ENCODE measurements around the gene FAM90A1. TPM values are rescaled to one million over a fixed set of nuclear protein-coding genes. Genes with fewer than 3 reads are reported as not detected.
"Not testable (repeated sequence)": the region's sequence is repeated elsewhere in the genome, so short reads cannot be mapped to it uniquely, and the experiment has no call there.

Gene FAM90A1
- polyA plus RNA-seq, 1 donor, result 0.91 TPM

- DNase-seq; H3K4me3 ChIP-seq (ENCODE audit: low read length): not testable (repeated sequence)
Observed at GRCh38 chr12:8233935-8234495, 6.6 kb upstream of the FAM90A1 start.

DNA sequence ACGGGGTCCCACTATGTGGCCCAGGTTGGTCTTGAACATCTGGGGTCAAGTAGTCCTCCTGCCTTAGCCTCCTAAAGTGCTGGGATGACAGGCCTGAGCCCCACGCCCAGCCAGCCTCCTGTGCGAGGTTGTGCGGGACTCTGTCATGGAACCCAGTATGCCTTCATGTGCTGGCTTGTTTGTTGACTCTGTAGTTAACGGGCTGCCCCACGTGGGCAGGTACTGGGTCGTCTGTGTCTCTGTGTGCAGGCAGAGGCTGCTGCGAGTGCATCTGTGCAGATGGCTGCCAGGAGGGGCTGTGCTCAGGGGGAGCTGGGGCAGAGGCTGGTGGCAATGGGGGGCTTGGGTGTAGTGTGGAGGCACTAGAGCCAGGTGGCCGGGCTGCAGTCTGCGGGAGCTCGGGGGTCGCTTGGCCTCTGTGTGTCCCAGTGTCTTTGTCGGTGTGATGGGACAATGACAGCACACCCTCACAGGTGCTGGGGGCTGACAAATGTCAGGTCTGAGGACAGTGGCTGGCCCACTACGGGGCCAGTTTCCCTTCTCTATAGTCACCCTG lies 6.0 kb upstream of the FAM90A1 start:
- H3K36me3 ChIP-seq (ENCODE audit: control insufficient read depth, insufficient read depth, low read length); H3K27ac ChIP-seq (ENCODE audit: low read length); H3K4me3 ChIP-seq (ENCODE audit: low read length); H3K27me3 ChIP-seq (ENCODE audit: control insufficient read depth, insufficient read depth, low read length); H3K4me1 ChIP-seq (ENCODE audit: control insufficient read depth, insufficient read depth, low read length); DNase-seq; H3K9me3 ChIP-seq (ENCODE audit: control insufficient read depth, low read depth, low read length): not testable (repeated sequence)
- WGBS (ENCODE audit: insufficient coverage, low lambda C conversion rate), result no CpG with 5 or more reads among the region's 14 CpGs

More at GRCh38 chr12:8233935-8234495, 6.6 kb upstream of the FAM90A1 start:
- H3K27me3 ChIP-seq (ENCODE audit: control insufficient read depth, insufficient read depth, low read length); H3K4me1 ChIP-seq (ENCODE audit: control insufficient read depth, insufficient read depth, low read length); H3K36me3 ChIP-seq (ENCODE audit: control insufficient read depth, insufficient read depth, low read length); H3K27ac ChIP-seq (ENCODE audit: low read length); H3K9me3 ChIP-seq (ENCODE audit: control insufficient read depth, low read depth, low read length): not testable (repeated sequence)
- no CpG with 5 or more reads among the region's 20 CpGs for WGBS (ENCODE audit: insufficient coverage, low lambda C conversion rate)

DNA sequence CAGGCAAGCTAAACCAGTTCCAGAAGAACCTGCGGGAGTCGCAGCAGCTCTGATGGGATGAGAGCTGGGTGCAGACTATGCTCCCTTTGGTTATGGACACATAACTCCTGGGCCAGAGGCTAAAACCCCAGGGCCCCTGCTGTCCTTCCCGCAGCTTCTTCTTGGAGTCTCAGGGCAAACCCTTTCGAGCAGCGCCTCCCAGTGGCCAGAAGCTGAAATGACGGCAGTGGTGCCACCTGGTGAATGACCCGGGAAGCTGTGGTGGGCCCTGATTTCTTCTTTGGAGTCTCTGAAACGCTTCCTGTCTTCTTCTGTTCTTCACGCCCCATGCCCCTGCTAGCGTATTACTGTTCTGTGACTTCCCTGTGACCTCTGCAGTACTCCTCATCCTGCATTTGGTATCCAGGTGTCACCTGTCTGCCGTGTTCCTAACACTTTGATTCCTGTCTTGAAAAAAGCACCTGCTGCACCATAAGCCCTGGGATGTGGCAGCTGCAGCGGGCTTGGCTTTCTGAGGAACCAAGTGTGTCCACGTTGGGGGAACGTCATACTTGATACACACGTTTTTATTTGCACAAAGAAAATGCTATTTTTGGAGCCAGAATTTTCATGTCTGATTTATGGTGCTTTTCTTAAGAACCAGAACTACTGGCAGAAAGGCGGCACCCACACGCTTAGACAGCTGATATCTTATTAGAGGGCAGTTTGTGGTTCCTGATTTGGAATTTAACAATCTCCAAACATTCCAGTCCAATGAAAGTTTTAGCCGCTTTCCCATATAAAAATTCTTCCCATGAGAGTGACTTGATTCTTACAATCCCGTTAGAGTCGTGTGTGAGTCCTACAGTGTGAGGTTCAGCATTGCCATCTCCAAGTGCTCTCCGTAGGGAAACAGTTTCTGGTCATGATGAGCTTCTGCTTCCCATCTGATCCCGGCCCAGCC lies 4.5 kb upstream of the FAM90A1 start:
- not testable (repeated sequence) for H3K4me3 ChIP-seq (ENCODE audit: low read length); H3K36me3 ChIP-seq (ENCODE audit: control insufficient read depth, insufficient read depth, low read length); H3K27ac ChIP-seq (ENCODE audit: low read length); DNase-seq; H3K4me1 ChIP-seq (ENCODE audit: control insufficient read depth, insufficient read depth, low read length); H3K9me3 ChIP-seq (ENCODE audit: control insufficient read depth, low read depth, low read length); H3K27me3 ChIP-seq (ENCODE audit: control insufficient read depth, insufficient read depth, low read length)
- WGBS (ENCODE audit: insufficient coverage, low lambda C conversion rate), result no CpG with 5 or more reads among the region's 22 CpGs

DNA sequence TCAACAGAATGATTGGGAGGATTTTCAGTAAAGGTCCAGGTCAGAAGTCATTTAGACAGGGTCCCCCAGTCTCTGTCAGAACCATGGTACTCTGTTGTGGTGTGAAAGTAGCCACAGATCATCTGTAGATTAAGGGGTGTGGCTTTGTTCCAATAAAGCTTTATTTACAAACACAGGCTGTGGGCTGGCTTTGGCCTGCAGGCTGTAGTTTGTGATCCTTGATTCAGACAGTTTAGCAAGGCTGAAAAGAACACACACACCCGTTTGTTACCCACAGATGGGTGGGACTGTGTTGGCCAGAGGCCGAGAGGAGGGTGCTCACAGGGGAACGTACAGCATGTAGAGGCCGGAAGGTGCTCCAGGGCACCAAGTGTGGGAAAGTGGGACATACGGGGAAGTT lies 3.6 kb upstream of the FAM90A1 start:
- not testable (repeated sequence) for H3K36me3 ChIP-seq (ENCODE audit: control insufficient read depth, insufficient read depth, low read length); H3K27ac ChIP-seq (ENCODE audit: low read length); H3K4me3 ChIP-seq (ENCODE audit: low read length); DNase-seq; H3K27me3 ChIP-seq (ENCODE audit: control insufficient read depth, insufficient read depth, low read length); H3K9me3 ChIP-seq (ENCODE audit: control insufficient read depth, low read depth, low read length); H3K4me1 ChIP-seq (ENCODE audit: control insufficient read depth, insufficient read depth, low read length)
- no CpG with 5 or more reads among the region's 5 CpGs for WGBS (ENCODE audit: insufficient coverage, low lambda C conversion rate)

DNA sequence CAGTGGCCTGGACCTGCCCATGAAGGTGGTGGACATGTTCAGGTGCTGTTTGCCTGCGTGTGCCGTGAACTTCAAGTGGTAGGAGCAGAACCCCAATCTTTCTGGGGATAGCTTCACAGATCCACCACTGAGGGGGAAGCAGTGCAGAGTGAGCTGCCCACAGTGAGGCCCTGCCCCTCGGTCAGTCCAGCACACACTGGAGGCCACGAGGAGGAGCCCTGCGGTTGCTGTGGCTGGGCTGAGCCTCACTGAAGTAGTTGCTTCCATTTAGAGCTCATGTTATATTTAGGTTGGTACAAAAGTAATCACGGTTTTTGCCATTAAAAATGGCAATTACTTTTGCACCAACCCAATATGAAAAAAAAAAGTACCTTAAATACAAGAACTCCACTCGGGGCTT lies 2.1 kb upstream of the FAM90A1 start:
- H3K9me3 ChIP-seq (ENCODE audit: control insufficient read depth, low read depth, low read length); H3K4me3 ChIP-seq (ENCODE audit: low read length); H3K27me3 ChIP-seq (ENCODE audit: control insufficient read depth, insufficient read depth, low read length); H3K27ac ChIP-seq (ENCODE audit: low read length); DNase-seq; H3K36me3 ChIP-seq (ENCODE audit: control insufficient read depth, insufficient read depth, low read length); H3K4me1 ChIP-seq (ENCODE audit: control insufficient read depth, insufficient read depth, low read length): not testable (repeated sequence)
- WGBS (ENCODE audit: insufficient coverage, low lambda C conversion rate), result no CpG with 5 or more reads among the region's 7 CpGs

- H3K4me1 ChIP-seq (ENCODE audit: control insufficient read depth, insufficient read depth, low read length); H3K27me3 ChIP-seq (ENCODE audit: control insufficient read depth, insufficient read depth, low read length); DNase-seq; H3K27ac ChIP-seq (ENCODE audit: low read length); H3K36me3 ChIP-seq (ENCODE audit: control insufficient read depth, insufficient read depth, low read length); H3K4me3 ChIP-seq (ENCODE audit: low read length); H3K9me3 ChIP-seq (ENCODE audit: control insufficient read depth, low read depth, low read length): not testable (repeated sequence)
- WGBS (ENCODE audit: insufficient coverage, low lambda C conversion rate), result 80% methylated on average over 2 of the region's 11 CpGs
Observed at GRCh38 chr12:8228607-8229006, 1.2 kb upstream of the FAM90A1 start.

- WGBS (ENCODE audit: insufficient coverage, low lambda C conversion rate), result no CpG with 5 or more reads among the region's 7 CpGs
- not testable (repeated sequence) for H3K36me3 ChIP-seq (ENCODE audit: control insufficient read depth, insufficient read depth, low read length); DNase-seq; H3K4me1 ChIP-seq (ENCODE audit: control insufficient read depth, insufficient read depth, low read length); H3K9me3 ChIP-seq (ENCODE audit: control insufficient read depth, low read depth, low read length); H3K27me3 ChIP-seq (ENCODE audit: control insufficient read depth, insufficient read depth, low read length); H3K27ac ChIP-seq (ENCODE audit: low read length)
- peak overlapping the region; percentile 23 for H3K4me3 ChIP-seq (ENCODE audit: low read length)
Observed at GRCh38 chr12:8227732-8228077, 287 bp upstream of the FAM90A1 start.

DNA sequence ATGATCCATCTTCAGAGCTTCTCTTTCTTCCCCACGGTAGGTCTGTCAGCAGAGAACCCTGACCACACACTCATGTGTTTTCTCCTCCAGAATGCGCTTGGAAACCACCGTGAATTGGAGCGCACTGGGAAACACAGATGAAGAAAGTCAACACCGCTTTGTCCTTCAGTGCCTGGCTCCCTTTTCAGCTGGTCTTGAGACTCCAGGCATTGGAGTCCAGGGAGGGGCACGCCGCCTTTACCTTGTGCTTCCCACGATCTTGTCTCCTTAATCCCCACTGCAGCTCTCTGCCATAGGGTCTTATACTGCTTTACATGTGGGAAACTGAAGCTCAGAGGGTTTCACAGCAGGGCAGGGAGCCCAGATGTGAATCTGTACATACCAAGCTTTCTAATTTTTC lies 1.1 kb downstream of the FAM90A1 start:
- Histone ChIP-seq H3K4me1 (ENCODE audit: control insufficient read depth, insufficient read depth, low read length) (no peaks in the 10 kb centered on the region), H3K9me3 (ENCODE audit: control insufficient read depth, low read depth, low read length) (peaks cover 4% of the 10 kb centered on the region), H3K27ac (ENCODE audit: low read length) (no peak overlapping the region), H3K36me3 (ENCODE audit: control insufficient read depth, insufficient read depth, low read length) (no peaks in the 10 kb centered on the region), H3K4me3 (ENCODE audit: low read length) (no peak overlapping the region), H3K27me3 (ENCODE audit: control insufficient read depth, insufficient read depth, low read length) (no peaks in the 10 kb centered on the region)
- DNase-seq, result no peak
- WGBS (ENCODE audit: insufficient coverage, low lambda C conversion rate), result no CpG with 5 or more reads among the region's 8 CpGs

- H3K9me3 ChIP-seq (ENCODE audit: control insufficient read depth, low read depth, low read length); H3K27me3 ChIP-seq (ENCODE audit: control insufficient read depth, insufficient read depth, low read length); H3K4me1 ChIP-seq (ENCODE audit: control insufficient read depth, insufficient read depth, low read length); DNase-seq; H3K36me3 ChIP-seq (ENCODE audit: control insufficient read depth, insufficient read depth, low read length); H3K27ac ChIP-seq (ENCODE audit: low read length); H3K4me3 ChIP-seq (ENCODE audit: low read length): not testable (repeated sequence)
- no CpG with 5 or more reads among the region's 11 CpGs for whole genome bisulfite sequencing (ENCODE audit: insufficient coverage, low lambda C conversion rate)
Observed at GRCh38 chr12:8224782-8225181, 2.6 kb downstream of the FAM90A1 start.

- not testable (repeated sequence) for H3K27me3 ChIP-seq (ENCODE audit: control insufficient read depth, insufficient read depth, low read length); DNase-seq; H3K4me1 ChIP-seq (ENCODE audit: control insufficient read depth, insufficient read depth, low read length); H3K4me3 ChIP-seq (ENCODE audit: low read length); H3K27ac ChIP-seq (ENCODE audit: low read length); H3K9me3 ChIP-seq (ENCODE audit: control insufficient read depth, low read depth, low read length); H3K36me3 ChIP-seq (ENCODE audit: control insufficient read depth, insufficient read depth, low read length)
- no CpG with 5 or more reads among the region's 13 CpGs for WGBS (ENCODE audit: insufficient coverage, low lambda C conversion rate)
Observed at GRCh38 chr12:8223646-8224045, 3.8 kb downstream of the FAM90A1 start.
